WTC11 (cell line): Measurements from ENCODE around the gene IGFBP4. TPM values are rescaled to one million over a fixed set of nuclear protein-coding genes. Genes with fewer than 3 reads are reported as not detected.
"Not testable (repeated sequence)": the region's sequence is repeated elsewhere in the genome, so short reads cannot be mapped to it uniquely, and the experiment has no call there.

ENCODE experiments used
- ATAC-seq: fragments of 200-7000 bp; cut with Tn5 transposase; 2 replicates; pipeline ENCODE4 v1.10.0; 2021; ENCODE audit warnings: mild to moderate bottlenecking, moderate library complexity
- CTCF ChIA-PET: fragments of 300-600 bp; sonication (Branson Sonifier 250); formaldehyde crosslinking; loops from one replicate; lab custom pipeline; 2021; ENCODE audit warnings: antibody characterized with exemption; lab: Charles Lee
- POLR2A ChIA-PET: fragments of 350-600 bp; sonication (Branson Sonifier 250); formaldehyde crosslinking; loops from one replicate; lab custom pipeline; 2021; ENCODE audit warnings: antibody characterized with exemption; lab: Charles Lee
- DNase-seq: peaks from one replicate; pipeline ENCODE4 v3.0.0; 2021; ENCODE audit warnings: low spot score
- H3K27ac Mint-ChIP-seq: 2 replicates; pipeline ENCODE4 v1.8.0; 2021; ENCODE audit warnings: mixed read lengths
- H3K27me3 Mint-ChIP-seq: 2 replicates; pipeline ENCODE4 v1.8.0; 2021; ENCODE audit warnings: low read depth, mild to moderate bottlenecking, moderate library complexity, mixed read lengths
- H3K36me3 Mint-ChIP-seq: 2 replicates; pipeline ENCODE4 v1.8.0; 2021; ENCODE audit warnings: mixed read lengths
- H3K4me1 Mint-ChIP-seq: 2 replicates; pipeline ENCODE4 v1.8.0; 2022; ENCODE audit warnings: mixed read lengths
- H3K4me3 Mint-ChIP-seq: 2 replicates; pipeline ENCODE4 v1.8.0; 2021; ENCODE audit warnings: mild to moderate bottlenecking, moderate library complexity, mixed read lengths
- H3K9me3 Mint-ChIP-seq: 2 replicates; pipeline ENCODE4 v1.8.0; 2021; ENCODE audit warnings: mixed read lengths
- ETV6 ChIP-seq: sonication (generic); formaldehyde crosslinking; IDR thresholded peaks from 2 replicates; pipeline ENCODE4 v1.8.1; 2022; ENCODE audit warnings: mild to moderate bottlenecking, missing genetic modification reagents
- GRHL2 ChIP-seq: fragments of 250-450 bp; sonication (Bioruptor Pico); IDR thresholded peaks from 2 replicates; pipeline ENCODE4 v1.8.0; 2022; ENCODE audit warnings: mild to moderate bottlenecking, moderate library complexity; ENCODE audit not compliant: insufficient replicate concordance, severe bottlenecking
- GTF2I ChIP-seq: fragments of 250-450 bp; sonication (Bioruptor Pico); conservative IDR thresholded peaks from 2 replicates; pipeline ENCODE4 v1.4.0; 2021; ENCODE audit warnings: mild to moderate bottlenecking
- SP1 ChIP-seq: sonication (generic); formaldehyde crosslinking; conservative IDR thresholded peaks from 2 replicates; pipeline ENCODE4 v1.8.1; 2022; ENCODE audit warnings: missing genetic modification reagents
- TP53 ChIP-seq: sonication (generic); formaldehyde crosslinking; IDR thresholded peaks from 2 replicates; pipeline ENCODE4 v1.8.1; 2023; ENCODE audit warnings: mild to moderate bottlenecking, missing genetic modification reagents
- ZNF121 ChIP-seq: sonication (generic); formaldehyde crosslinking; IDR thresholded peaks from 2 replicates; pipeline ENCODE4 v1.8.0; 2023; ENCODE audit warnings: missing genetic modification reagents
- ZNF232 ChIP-seq: sonication (generic); formaldehyde crosslinking; IDR thresholded peaks from 2 replicates; pipeline ENCODE4 v1.8.0; 2022; ENCODE audit warnings: mild to moderate bottlenecking, missing genetic modification reagents
- ZNF263 ChIP-seq: sonication (generic); formaldehyde crosslinking; IDR thresholded peaks from 2 replicates; pipeline ENCODE4 v1.8.1; 2022; ENCODE audit warnings: low read depth, mild to moderate bottlenecking, moderate library complexity, missing genetic modification reagents
- total RNA-seq: library from RNA; stranded (reverse); gene quantifications from 3 replicates; pipeline ENCODE4 v1.2.3, GENCODE V29; 2021
- TF ChIP-seq, protein P1 (sequence below): fragments of 250-450 bp; sonication (Bioruptor Pico); IDR thresholded peaks from 2 replicates; pipeline ENCODE4 v1.8.0; 2021; ENCODE audit warnings: mild to moderate bottlenecking
- TF ChIP-seq, protein P2 (sequence below): fragments of 250-450 bp; sonication (Bioruptor Pico); IDR thresholded peaks from 2 replicates; pipeline ENCODE4 v1.9.0; 2021; ENCODE audit warnings: mild to moderate bottlenecking
- TF ChIP-seq, protein P3 (sequence below): sonication (generic); formaldehyde crosslinking; IDR thresholded peaks from 2 replicates; pipeline ENCODE4 v1.8.0; 2023; ENCODE audit warnings: mild to moderate bottlenecking, missing genetic modification reagents
- TF ChIP-seq, protein P4 (sequence below): sonication (generic); formaldehyde crosslinking; IDR thresholded peaks from 2 replicates; pipeline ENCODE4 v1.8.1; 2023; ENCODE audit warnings: mild to moderate bottlenecking, missing genetic modification reagents, moderate library complexity

IGFBP4 gene
- total RNA-seq, 1 experiment from 2014 or later, result 172 TPM

DNA sequence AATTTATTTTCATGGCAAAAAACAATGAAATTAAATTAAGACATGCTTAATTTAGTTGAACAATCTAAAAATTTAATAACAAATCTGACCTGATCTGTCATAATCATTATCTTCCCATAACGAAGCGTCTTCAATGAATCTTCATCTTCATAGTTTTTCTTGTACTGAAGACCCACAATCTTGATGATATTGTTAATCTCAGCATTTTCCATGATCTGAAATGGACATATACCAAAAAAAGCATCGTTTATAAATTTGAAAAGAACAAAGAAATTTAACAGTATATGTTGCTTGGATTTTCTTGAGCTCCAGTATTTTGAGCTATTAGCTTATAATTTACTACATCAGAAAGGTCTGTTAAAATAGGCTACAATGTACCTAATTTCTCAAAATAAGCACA lies 35.8 kb upstream of the IGFBP4 start:
- H3K36me3 Mint-ChIP-seq, result peaks cover 84% of the 10 kb centered on the region

DNA sequence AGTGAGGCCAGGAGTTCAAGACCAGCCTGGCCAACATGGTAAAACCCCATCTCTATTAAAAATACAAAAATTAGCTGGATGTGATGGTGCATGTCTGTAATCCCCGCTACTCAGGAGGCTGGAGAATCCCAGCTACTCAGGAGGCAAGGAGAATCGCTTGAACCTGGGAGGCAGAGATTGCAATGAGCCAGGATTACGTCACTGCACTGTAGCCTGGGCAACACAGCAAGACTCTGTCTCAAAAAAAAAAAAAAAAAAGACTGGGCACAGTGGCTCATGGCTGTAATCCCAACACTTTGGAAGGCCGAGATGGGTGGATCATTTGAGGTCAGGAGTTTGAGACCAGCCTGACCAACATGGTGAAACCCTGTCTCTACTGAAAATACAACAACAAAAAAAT lies 33.7 kb upstream of the IGFBP4 start:
- POLR2A ChIA-PET, ATAC-seq, H3K27me3 Mint-ChIP-seq, H3K9me3 Mint-ChIP-seq, DNase-seq: not testable (repeated sequence)
- TF ChIP-seq ZNF121 (CRISPR knock-in tag), result peak; percentile 92
- Mint-ChIP-seq H3K4me3 (peak overlapping the region; percentile 42; the same call in 1 of the 2 replicates), H3K4me1 (peaks cover 42% of the 10 kb centered on the region), H3K36me3 (peaks cover 83% of the 10 kb centered on the region), H3K27ac (peak overlapping the region; percentile 82; the same call in 1 of the 2 replicates)
- CTCF ChIA-PET, result interaction anchor here (0.7 to 2.5 kb wide), 6 partner anchors 8 to 125 kb away, joined by 3 to 11 read pairs (median 4); partner anchors contain the start of gene TOP2A

More for the DNA sequence above, 35.8 kb upstream of the IGFBP4 start:
- TF ChIP-seq, protein P1, sequence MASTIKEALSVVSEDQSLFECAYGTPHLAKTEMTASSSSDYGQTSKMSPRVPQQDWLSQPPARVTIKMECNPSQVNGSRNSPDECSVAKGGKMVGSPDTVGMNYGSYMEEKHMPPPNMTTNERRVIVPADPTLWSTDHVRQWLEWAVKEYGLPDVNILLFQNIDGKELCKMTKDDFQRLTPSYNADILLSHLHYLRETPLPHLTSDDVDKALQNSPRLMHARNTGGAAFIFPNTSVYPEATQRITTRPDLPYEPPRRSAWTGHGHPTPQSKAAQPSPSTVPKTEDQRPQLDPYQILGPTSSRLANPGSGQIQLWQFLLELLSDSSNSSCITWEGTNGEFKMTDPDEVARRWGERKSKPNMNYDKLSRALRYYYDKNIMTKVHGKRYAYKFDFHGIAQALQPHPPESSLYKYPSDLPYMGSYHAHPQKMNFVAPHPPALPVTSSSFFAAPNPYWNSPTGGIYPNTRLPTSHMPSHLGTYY (CRISPR knock-in tag), result no peak
- TF ChIP-seq, protein P2, sequence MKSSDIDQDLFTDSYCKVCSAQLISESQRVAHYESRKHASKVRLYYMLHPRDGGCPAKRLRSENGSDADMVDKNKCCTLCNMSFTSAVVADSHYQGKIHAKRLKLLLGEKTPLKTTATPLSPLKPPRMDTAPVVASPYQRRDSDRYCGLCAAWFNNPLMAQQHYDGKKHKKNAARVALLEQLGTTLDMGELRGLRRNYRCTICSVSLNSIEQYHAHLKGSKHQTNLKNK (CRISPR knock-in tag), result no peak
- TF ChIP-seq GTF2I (CRISPR knock-in tag), result no peak
- no peak for TF ChIP-seq SP1 (CRISPR knock-in tag)
- TF ChIP-seq TP53, result no peak
- no peak for TF ChIP-seq GRHL2 (CRISPR knock-in tag)
- no peak for TF ChIP-seq ZNF263 (CRISPR knock-in tag)
- Mint-ChIP-seq H3K4me3 (no peak overlapping the region), H3K27me3 (no peaks in the 10 kb centered on the region), H3K9me3 (no peaks in the 10 kb centered on the region), H3K4me1 (peaks cover 32% of the 10 kb centered on the region), H3K27ac (peak overlapping the region; percentile 60; the same call in 1 of the 2 replicates)
- ATAC-seq (no peak), DNase-seq (no peak)
- ChIA-PET POLR2A (no interaction called here), CTCF (interaction anchor here (0.7 to 2.5 kb wide), 4 partner anchors 10 to 126 kb away, joined by 3 to 11 read pairs (median 4); partner anchors contain the start of gene TOP2A)

DNA sequence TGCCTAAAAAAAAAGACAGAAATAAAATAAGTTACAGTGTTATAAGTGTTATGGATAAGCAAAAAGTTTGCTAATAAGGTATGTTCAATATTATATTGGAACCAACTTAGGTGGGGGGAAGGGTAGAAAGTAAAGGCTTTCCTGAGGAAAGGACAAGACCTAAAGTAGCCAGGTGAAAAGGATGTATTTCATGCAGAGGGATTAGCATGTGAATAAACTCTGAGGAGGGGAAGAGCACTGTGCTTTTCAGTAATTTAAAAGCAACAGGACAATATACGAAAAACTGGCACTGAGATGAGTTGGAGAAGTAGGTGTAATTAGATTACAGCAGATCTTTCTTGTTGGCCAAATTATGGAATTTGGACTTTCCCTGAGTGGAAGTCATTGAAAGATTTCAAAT lies 33.2 kb upstream of the IGFBP4 start:
- H3K4me1 Mint-ChIP-seq, result peaks cover 42% of the 10 kb centered on the region
- POLR2A ChIA-PET, result no interaction called here
- H3K36me3 Mint-ChIP-seq, result peaks cover 79% of the 10 kb centered on the region
- peak; percentile 72 for ATAC-seq
- H3K4me3 Mint-ChIP-seq, result peak overlapping the region; percentile 42
- no peaks in the 10 kb centered on the region for H3K9me3 Mint-ChIP-seq
- DNase-seq, result no peak
- CTCF ChIA-PET, result interaction anchor here (1.0 to 2.0 kb wide), 6 partner anchors 40 to 150 kb away, joined by 3 to 9 read pairs (median 6); no protein-coding TSS in a partner anchor
- TF ChIP-seq, protein P3, sequence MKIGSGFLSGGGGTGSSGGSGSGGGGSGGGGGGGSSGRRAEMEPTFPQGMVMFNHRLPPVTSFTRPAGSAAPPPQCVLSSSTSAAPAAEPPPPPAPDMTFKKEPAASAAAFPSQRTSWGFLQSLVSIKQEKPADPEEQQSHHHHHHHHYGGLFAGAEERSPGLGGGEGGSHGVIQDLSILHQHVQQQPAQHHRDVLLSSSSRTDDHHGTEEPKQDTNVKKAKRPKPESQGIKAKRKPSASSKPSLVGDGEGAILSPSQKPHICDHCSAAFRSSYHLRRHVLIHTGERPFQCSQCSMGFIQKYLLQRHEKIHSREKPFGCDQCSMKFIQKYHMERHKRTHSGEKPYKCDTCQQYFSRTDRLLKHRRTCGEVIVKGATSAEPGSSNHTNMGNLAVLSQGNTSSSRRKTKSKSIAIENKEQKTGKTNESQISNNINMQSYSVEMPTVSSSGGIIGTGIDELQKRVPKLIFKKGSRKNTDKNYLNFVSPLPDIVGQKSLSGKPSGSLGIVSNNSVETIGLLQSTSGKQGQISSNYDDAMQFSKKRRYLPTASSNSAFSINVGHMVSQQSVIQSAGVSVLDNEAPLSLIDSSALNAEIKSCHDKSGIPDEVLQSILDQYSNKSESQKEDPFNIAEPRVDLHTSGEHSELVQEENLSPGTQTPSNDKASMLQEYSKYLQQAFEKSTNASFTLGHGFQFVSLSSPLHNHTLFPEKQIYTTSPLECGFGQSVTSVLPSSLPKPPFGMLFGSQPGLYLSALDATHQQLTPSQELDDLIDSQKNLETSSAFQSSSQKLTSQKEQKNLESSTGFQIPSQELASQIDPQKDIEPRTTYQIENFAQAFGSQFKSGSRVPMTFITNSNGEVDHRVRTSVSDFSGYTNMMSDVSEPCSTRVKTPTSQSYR (CRISPR knock-in tag), result 0 out of 2 replicates have a peak, but pooled peaks have one; percentile 31
- TF ChIP-seq ZNF232 (CRISPR knock-in tag), result no peak
- TF ChIP-seq, protein P4, sequence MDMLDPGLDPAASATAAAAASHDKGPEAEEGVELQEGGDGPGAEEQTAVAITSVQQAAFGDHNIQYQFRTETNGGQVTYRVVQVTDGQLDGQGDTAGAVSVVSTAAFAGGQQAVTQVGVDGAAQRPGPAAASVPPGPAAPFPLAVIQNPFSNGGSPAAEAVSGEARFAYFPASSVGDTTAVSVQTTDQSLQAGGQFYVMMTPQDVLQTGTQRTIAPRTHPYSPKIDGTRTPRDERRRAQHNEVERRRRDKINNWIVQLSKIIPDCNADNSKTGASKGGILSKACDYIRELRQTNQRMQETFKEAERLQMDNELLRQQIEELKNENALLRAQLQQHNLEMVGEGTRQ (CRISPR knock-in tag), result no peak
- no peaks in the 10 kb centered on the region for H3K27me3 Mint-ChIP-seq
- H3K27ac Mint-ChIP-seq, result peak overlapping the region; percentile 82

DNA sequence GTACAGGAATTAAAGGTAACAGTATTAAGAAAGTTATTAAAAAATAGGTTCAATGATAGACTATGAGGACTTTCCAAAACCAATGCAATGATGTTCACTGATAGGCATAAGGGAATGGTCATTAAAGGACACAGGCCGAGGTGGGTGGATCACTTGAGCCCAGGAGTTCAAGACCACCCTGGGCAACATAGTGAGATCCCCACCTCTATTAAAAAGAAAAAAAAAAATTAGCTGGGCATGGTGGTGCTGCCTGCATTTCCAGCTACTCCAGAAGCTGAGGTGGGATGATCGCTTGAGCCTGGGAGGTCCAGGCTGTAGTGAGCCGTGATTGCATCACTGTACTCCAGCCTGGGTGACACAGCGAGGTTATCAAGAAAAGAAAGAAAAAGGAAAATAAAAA lies 31.4 kb upstream of the IGFBP4 start:
- H3K27me3 Mint-ChIP-seq, result no peaks in the 10 kb centered on the region
- peak overlapping the region; percentile 86 for H3K27ac Mint-ChIP-seq
- H3K4me1 Mint-ChIP-seq, result peaks cover 57% of the 10 kb centered on the region
- ATAC-seq (no peak), DNase-seq (no peak)
- peak overlapping the region; percentile 47 for H3K4me3 Mint-ChIP-seq
- peaks cover 82% of the 10 kb centered on the region for H3K36me3 Mint-ChIP-seq
- ChIA-PET CTCF (interaction anchor here (1.2 to 2.0 kb wide), 3 partner anchors 14 to 148 kb away, joined by 4 to 9 read pairs (median 8); no protein-coding TSS in a partner anchor), POLR2A (no interaction called here)
- H3K9me3 Mint-ChIP-seq, result no peaks in the 10 kb centered on the region
- peak; percentile 84; the same call in 1 of the 2 replicates for TF ChIP-seq ZNF121 (CRISPR knock-in tag)
- TF ChIP-seq ETV6 (CRISPR knock-in tag), result no peak
